Mammary epithelial cell (primary cell): Measurements from ENCODE around the gene ACSM2A.
"Not testable (repeated sequence)": the region's sequence is repeated elsewhere in the genome, so short reads cannot be mapped to it uniquely, and the experiment has no call there.

Source experiments
- CTCF ChIP-seq, 2 donors: IDR thresholded peaks in 1 of 2; conservative IDR thresholded peaks in 1 of 2; 2 replicates each; pipeline ENCODE4 v1.5.1; 2011 to 2012; ENCODE audit warnings: inconsistent platforms in 2 of 2, low read length in 2 of 2, mild to moderate bottlenecking in 2 of 2, control low read depth in 1 of 2, low read depth in 1 of 2; ENCODE audit not compliant: insufficient read depth in 1 of 2; ENCODE audit errors: extremely low read depth in 1 of 2
- EZH2 ChIP-seq: IDR thresholded peaks from 2 replicates; pipeline ENCODE4 v1.6.1; 2012; ENCODE audit warnings: low read length, inconsistent platforms, borderline replicate concordance

GRCh38 chr16:20423772-20424128 is 27.6 kb upstream of the ACSM2A start:
- TF ChIP-seq CTCF (conservative IDR thresholded peaks at IDR 0.05 in 1 of 2, IDR thresholded peaks at IDR 0.05 in 1 of 2; ENCODE audit: extremely low read depth in 1 of 2, insufficient read depth in 1 of 2, low read depth in 1 of 2, low read length in 2 of 2); EZH2: not testable (repeated sequence)
